Germinal center (tissue), 1 donor: ENCODE data around the gene ADAP2.
"Not testable (repeated sequence)": the region's sequence is repeated elsewhere in the genome, so short reads cannot be mapped to it uniquely, and the experiment has no call there.

Source experiments
- DNase-seq: peaks from one replicate; pipeline ENCODE4 v3.0.0; 2012; ENCODE audit warnings: mixed read lengths, low spot score

ADAP2 gene

GRCh38 chr17:30970831-30971567 is 49.3 kb downstream of the ADAP2 start, which contains the start of gene RNF135:
Gene RNF135 (plus strand): TSS chr17:30971039. CDS start chr17:30971074, 35 bp downstream.
- peak; percentile 72 for DNase-seq

- no peak for DNase-seq
Observed at GRCh38 chr17:30975042-30975820, 53.5 kb downstream of the ADAP2 start.

GRCh38 chr17:30979919-30980318 is 58.2 kb downstream of the ADAP2 start:
- not testable (repeated sequence) for DNase-seq

GRCh38 chr17:30981531-30982519 is 60.1 kb downstream of the ADAP2 start:
- DNase-seq = no peak

- DNase-seq = no peak
Observed at GRCh38 chr17:30982855-30983254, 61.1 kb downstream of the ADAP2 start.

GRCh38 chr17:30990458-30990857 is 68.7 kb downstream of the ADAP2 start:
- DNase-seq = no peak

- DNase-seq = no peak
Observed at GRCh38 chr17:30992551-30992950, 70.8 kb downstream of the ADAP2 start.

- no peak for DNase-seq
Observed at GRCh38 chr17:30995347-30995746, 73.6 kb downstream of the ADAP2 start.

- no peak for DNase-seq
Observed at GRCh38 chr17:30996486-30996885, 74.7 kb downstream of the ADAP2 start.

GRCh38 chr17:30997270-30997669 is 75.5 kb downstream of the ADAP2 start:
- no peak for DNase-seq

GRCh38 chr17:30997842-30998241 is 76.1 kb downstream of the ADAP2 start:
- DNase-seq = no peak

- DNase-seq = no peak
Observed at GRCh38 chr17:31002047-31002446, 80.3 kb downstream of the ADAP2 start.

- no peak for DNase-seq
Observed at GRCh38 chr17:31003225-31003866, 81.6 kb downstream of the ADAP2 start.

GRCh38 chr17:31004160-31004559 is 82.4 kb downstream of the ADAP2 start:
- DNase-seq = no peak

- DNase-seq = no peak
Observed at GRCh38 chr17:31007695-31008373, 86.1 kb downstream of the ADAP2 start.

- DNase-seq = peak; percentile 54
Observed at GRCh38 chr17:31008374-31009041, 86.8 kb downstream of the ADAP2 start.
